Activated CD4-positive, alpha-beta T cell treated with anti-CD3 and anti-CD28 coated beads for 4 hours (primary cell): ENCODE data around the gene ZNF366.
"Not testable (repeated sequence)": the region's sequence is repeated elsewhere in the genome, so short reads cannot be mapped to it uniquely, and the experiment has no call there.

Experiments
- DNase-seq, 2 donors: peaks; one replicate each; pipeline ENCODE4 v3.0.0-alpha.2; 2020

Gene ZNF366

GRCh38 chr5:72436796-72437471 is 70.3 kb downstream of the ZNF366 start:
- no peak for DNase-seq

- no peak for DNase-seq
Observed at GRCh38 chr5:72434781-72435437, 72.3 kb downstream of the ZNF366 start.

GRCh38 chr5:72434056-72434780 is 73.0 kb downstream of the ZNF366 start:
- DNase-seq: no peak

- no peak for DNase-seq
Observed at GRCh38 chr5:72433522-72433921, 73.7 kb downstream of the ZNF366 start.

- no peak for DNase-seq
Observed at GRCh38 chr5:72428669-72429068, 78.5 kb downstream of the ZNF366 start.

- no peak for DNase-seq
Observed at GRCh38 chr5:72427488-72428437, 79.4 kb downstream of the ZNF366 start.

- no peak for DNase-seq
Observed at GRCh38 chr5:72427016-72427415, 80.2 kb downstream of the ZNF366 start.

GRCh38 chr5:72426019-72426418 is 81.2 kb downstream of the ZNF366 start:
- no peak for DNase-seq

GRCh38 chr5:72418271-72418670 is 88.9 kb downstream of the ZNF366 start:
- DNase-seq: no peak

- no peak for DNase-seq
Observed at GRCh38 chr5:72417333-72418062, 89.7 kb downstream of the ZNF366 start.

- DNase-seq: no peak
Observed at GRCh38 chr5:72415616-72416325, 91.4 kb downstream of the ZNF366 start.

GRCh38 chr5:72412283-72413055 is 94.7 kb downstream of the ZNF366 start:
- DNase-seq: no peak

- DNase-seq: no peak
Observed at GRCh38 chr5:72410688-72411295, 96.4 kb downstream of the ZNF366 start.

- DNase-seq: no peak
Observed at GRCh38 chr5:72408603-72409002, 98.6 kb downstream of the ZNF366 start.

GRCh38 chr5:72408127-72408526 is 99.1 kb downstream of the ZNF366 start:
- no peak for DNase-seq

- DNase-seq: no peak
Observed at GRCh38 chr5:72407541-72407940, 99.7 kb downstream of the ZNF366 start.

GRCh38 chr5:72407078-72407477 is 100.1 kb downstream of the ZNF366 start:
- no peak for DNase-seq

- not testable (repeated sequence) for DNase-seq
Observed at GRCh38 chr5:72404771-72405170, 102.4 kb downstream of the ZNF366 start.

- no peak for DNase-seq
Observed at GRCh38 chr5:72402959-72403628, 104.1 kb downstream of the ZNF366 start.
